OCI-LY7 (cell line): ENCODE data around the gene ZNF222. TPM values are rescaled to one million over a fixed set of nuclear protein-coding genes. Genes with fewer than 3 reads are reported as not detected.

ENCODE experiments used
- BruUV-seq: library from RNA; stranded (reverse); fragments of 400-500 nt; replicated peaks from 2 replicates; lab custom pipeline; 2021; lab: Mats Ljungman, UMichigan
- CTCF ChIA-PET: fragments of 300-600 bp; sonication (Branson Sonifier 250); formaldehyde crosslinking; loops from one replicate; lab custom pipeline; 2022; ENCODE audit warnings: antibody characterized with exemption; ENCODE audit not compliant: unreplicated experiment; lab: Charles Lee
- POLR2A ChIA-PET: fragments of 300-600 bp; sonication (Branson Sonifier 250); formaldehyde crosslinking; loops from one replicate; lab custom pipeline; 2022; ENCODE audit warnings: antibody characterized with exemption; lab: Charles Lee
- DNase-seq: peaks from one replicate; pipeline ENCODE4 v3.0.0-alpha.2; 2015; ENCODE audit warnings: low spot score
- H2AFZ ChIP-seq: fragments of 200-600 bp; sonication (generic), shearing (Covaris generic); 2 replicates; pipeline ENCODE4 v1.6.1; 2014; ENCODE audit warnings: mild to moderate bottlenecking, antibody characterized with exemption, low read length, moderate library complexity
- H3K27ac ChIP-seq: fragments of 200-600 bp; sonication (generic); 2 replicates; pipeline ENCODE4 v1.5.1; 2014; ENCODE audit warnings: mixed run types, low read depth, mild to moderate bottlenecking, moderate library complexity, low read length, inconsistent platforms; ENCODE audit not compliant: poor library complexity, severe bottlenecking
- H3K36me3 ChIP-seq: fragments of 200-600 bp; sonication (generic); 2 replicates; pipeline ENCODE4 v1.6.1; 2014; ENCODE audit warnings: mild to moderate bottlenecking, antibody characterized with exemption, low read length, moderate library complexity, mixed read lengths; ENCODE audit not compliant: insufficient read depth
- H3K4me1 ChIP-seq: fragments of 200-600 bp; sonication (generic); 2 replicates; pipeline ENCODE4 v1.5.1; 2014; ENCODE audit warnings: mild to moderate bottlenecking, low read length; ENCODE audit not compliant: insufficient read depth, poor library complexity, severe bottlenecking
- H3K4me2 ChIP-seq: fragments of 200-600 bp; sonication (generic); 2 replicates; pipeline ENCODE4 v1.6.1; 2014; ENCODE audit warnings: mild to moderate bottlenecking, low read length
- H3K4me3 ChIP-seq: fragments of 200-600 bp; sonication (generic); 2 replicates; pipeline ENCODE4 v1.5.1; 2014; ENCODE audit warnings: mild to moderate bottlenecking, low read depth, low read length; ENCODE audit not compliant: poor library complexity, severe bottlenecking
- H3K79me2 ChIP-seq: fragments of 200-600 bp; sonication (generic); 2 replicates; pipeline ENCODE4 v1.6.1; 2016; ENCODE audit warnings: low read depth, mild to moderate bottlenecking, low read length, moderate library complexity, mixed read lengths; ENCODE audit not compliant: insufficient read depth
- H3K9me2 ChIP-seq: fragments of 200-600 bp; sonication (generic); 2 replicates; pipeline ENCODE4 v1.6.1; 2016; ENCODE audit warnings: mild to moderate bottlenecking, low read length, mixed read lengths; ENCODE audit not compliant: insufficient read depth
- H3K9me3 ChIP-seq: fragments of 200-600 bp; sonication (generic); 2 replicates; pipeline ENCODE4 v1.6.1; 2014; ENCODE audit warnings: mild to moderate bottlenecking, mixed run types, low read length, mixed read lengths
- H4K20me1 ChIP-seq: fragments of 200-600 bp; sonication (generic); 2 replicates; pipeline ENCODE4 v1.6.1; 2014; ENCODE audit warnings: mild to moderate bottlenecking, antibody characterized with exemption, low read length, moderate library complexity, mixed read lengths; ENCODE audit not compliant: insufficient read depth
- CTCF ChIP-seq: fragments of 200-600 bp; sonication (generic); conservative IDR thresholded peaks from 2 replicates; pipeline ENCODE4 v1.5.1; 2014; ENCODE audit warnings: mild to moderate bottlenecking, antibody characterized with exemption, low read length, moderate library complexity, mixed read lengths
- EZH2phosphoT487 ChIP-seq: fragments of 200-600 bp; sonication (generic); IDR thresholded peaks from 2 replicates; pipeline ENCODE4 v1.6.1; 2018; ENCODE audit warnings: low read depth, borderline replicate concordance, mild to moderate bottlenecking, mixed run types, antibody characterized with exemption, low read length, moderate library complexity, mixed read lengths
- intact Hi-C: fragments of 100-400 bp; cut with micrococcal nuclease; formaldehyde crosslinking; loops from one replicate; pipeline ENCODE4 v1.10.0; 2022; ENCODE audit not compliant: unreplicated experiment
- total RNA-seq, 2 experiments: library from RNA; depleted of rRNA in 1 of 2; stranded (reverse); fragments of >200 nt in 1 of 2; shearing (Covaris generic) in 1 of 2; gene quantifications; 2 replicates each; pipeline ENCODE4 v1.2.3, GENCODE V29; 2014 to 2022

ZNF222 gene
- total RNA-seq, 2 experiments from 2014 or later = not detected

GRCh38 chr19:44024900-44025216 is 321 bp upstream of the ZNF222 start:
- no peak overlapping the region for H3K27ac ChIP-seq
- TF ChIP-seq EZH2phosphoT487 (no peak), CTCF (no peak)
- CTCF ChIA-PET = no interaction called here

GRCh38 chr19:44026622-44027021 is 1.4 kb downstream of the ZNF222 start:
- H3K79me2 ChIP-seq = no peaks in the 10 kb centered on the region
- CTCF ChIA-PET = no interaction called here
- no peak for DNase-seq
- intact Hi-C loops = no loop called here
- TF ChIP-seq EZH2phosphoT487 (no peak), CTCF (no peak)
- no peaks in the 10 kb centered on the region for H3K36me3 ChIP-seq
- POLR2A ChIA-PET = no interaction called here
- H3K9me2 ChIP-seq = no peaks in the 10 kb centered on the region
- no peaks in the 10 kb centered on the region for H3K9me3 ChIP-seq
- H3K4me3 ChIP-seq = no peak overlapping the region
- no peak overlapping the region for H3K27ac ChIP-seq
- H3K4me2 ChIP-seq = no peak overlapping the region
- H4K20me1 ChIP-seq = no peaks in the 10 kb centered on the region
- H3K4me1 ChIP-seq = no peaks in the 10 kb centered on the region
- BruUV-seq = no TSS peak
- H2AFZ ChIP-seq = no peak overlapping the region

More at GRCh38 chr19:44024900-44025216, 321 bp upstream of the ZNF222 start:
- no peak for DNase-seq
- no peaks in the 10 kb centered on the region for H3K9me3 ChIP-seq
- POLR2A ChIA-PET = interaction anchor here (0.7 to 1.1 kb wide), 2 partner anchors 51 to 232 kb away, joined by 3 to 5 read pairs; no protein-coding TSS in a partner anchor
- no peaks in the 10 kb centered on the region for H3K4me1 ChIP-seq
- H3K4me2 ChIP-seq = no peak overlapping the region; the same call in 1 of the 2 replicates
- H4K20me1 ChIP-seq = no peaks in the 10 kb centered on the region
- intact Hi-C loops = no loop called here
- no peaks in the 10 kb centered on the region for H3K79me2 ChIP-seq
- no peaks in the 10 kb centered on the region for H3K9me2 ChIP-seq
- no peak overlapping the region for H3K4me3 ChIP-seq
- no peaks in the 10 kb centered on the region for H3K36me3 ChIP-seq
- no peak overlapping the region for H2AFZ ChIP-seq
- no TSS peak for BruUV-seq

- Histone ChIP-seq H3K27ac (no peak overlapping the region), H3K4me1 (no peaks in the 10 kb centered on the region), H3K4me2 (no peak overlapping the region), H2AFZ (no peak overlapping the region), H3K4me3 (no peak overlapping the region), H4K20me1 (no peaks in the 10 kb centered on the region), H3K79me2 (no peaks in the 10 kb centered on the region), H3K9me2 (no peaks in the 10 kb centered on the region), H3K36me3 (no peaks in the 10 kb centered on the region), H3K9me3 (no peaks in the 10 kb centered on the region)
- no TSS peak for BruUV-seq
- intact Hi-C loops = no loop called here
- no peak for DNase-seq
- CTCF ChIA-PET = no interaction called here
- POLR2A ChIA-PET = no interaction called here
- no peak for TF ChIP-seq EZH2phosphoT487
- no peak for TF ChIP-seq CTCF
Observed at GRCh38 chr19:44032001-44032610, 6.9 kb downstream of the ZNF222 start.
